Endometrial microvascular endothelial cells (primary cell): ENCODE results near the gene SLC24A2. TPM values are rescaled to one million over a fixed set of nuclear protein-coding genes. Genes with fewer than 3 reads are reported as not detected.
"Not testable (repeated sequence)": the region's sequence is repeated elsewhere in the genome, so short reads cannot be mapped to it uniquely, and the experiment has no call there.

Experiments used
- in situ Hi-C: cut with HindIII; loops from 2 replicates; pipeline ENCODE4 v1.10.0; 2017; ENCODE audit warnings: low sequenced_read_pairs, low pct_unique_long_range_greater_than_20kb; ENCODE audit errors: inconsistent ontology term
- total RNA-seq: library from RNA; depleted of rRNA; stranded (reverse); fragments of >200 nt; gene quantifications from one replicate; pipeline ENCODE4 v1.2.3, GENCODE V29; 2015; ENCODE audit errors: inconsistent ontology term

SLC24A2 gene
- total RNA-seq = not detected

DNA sequence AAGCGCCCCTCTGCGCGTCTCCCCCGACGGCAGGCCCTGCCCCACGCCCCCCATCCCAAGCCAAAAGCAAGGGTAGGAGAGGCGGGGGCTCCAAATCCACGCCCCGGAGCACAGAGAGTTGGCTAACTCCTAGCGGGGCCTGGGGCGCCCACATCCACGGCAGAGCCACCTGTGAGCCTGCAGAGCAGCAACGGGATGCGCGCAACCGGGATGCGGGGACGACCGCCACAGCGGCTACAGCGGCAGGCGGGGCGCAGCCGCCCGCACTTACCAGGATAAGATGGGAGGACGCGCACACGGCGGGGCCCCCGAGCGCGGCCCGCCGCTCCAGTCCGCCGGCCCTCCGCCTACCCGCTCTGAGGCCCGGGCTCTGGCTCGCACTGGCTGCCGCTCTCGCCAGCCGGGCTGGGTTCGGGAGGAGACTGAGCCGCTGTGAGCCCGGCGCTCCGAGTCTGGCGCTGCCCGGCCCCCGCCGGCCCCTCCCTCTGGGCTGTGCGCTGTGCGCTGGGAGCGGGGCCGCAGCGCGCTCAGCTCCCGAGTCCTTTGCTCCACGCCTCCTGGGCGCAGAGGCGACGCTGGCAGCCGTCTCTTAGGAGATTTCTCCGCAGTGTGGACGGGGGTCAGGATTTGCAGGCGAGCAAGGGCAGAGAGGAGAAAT, at the start of gene SLC24A2:
Gene SLC24A2 (minus strand): TSS at position 424 of the 658 bp plus-strand sequence.
- in situ Hi-C loops = no loop called here

DNA sequence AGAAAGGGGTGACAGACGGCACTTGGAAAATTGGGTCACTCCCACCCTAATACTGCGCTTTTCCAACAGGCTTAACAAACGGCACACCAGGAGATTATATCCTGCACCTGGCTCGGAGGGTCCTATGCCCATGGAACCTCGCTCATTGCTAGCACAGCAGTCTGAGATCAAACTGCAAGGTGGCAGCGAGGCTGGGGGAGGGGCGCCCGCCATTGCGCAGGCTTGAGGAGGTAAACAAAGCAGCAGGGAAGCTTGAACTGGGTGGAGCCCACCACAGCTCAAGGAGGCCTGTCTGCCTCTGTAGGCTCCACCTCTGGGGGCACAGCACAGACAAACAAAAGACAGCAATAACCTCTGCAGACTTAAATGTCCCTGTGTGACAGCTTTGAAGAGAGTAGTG, 44.5 kb upstream of the SLC24A2 start:
- in situ Hi-C loops = not testable (repeated sequence)

DNA sequence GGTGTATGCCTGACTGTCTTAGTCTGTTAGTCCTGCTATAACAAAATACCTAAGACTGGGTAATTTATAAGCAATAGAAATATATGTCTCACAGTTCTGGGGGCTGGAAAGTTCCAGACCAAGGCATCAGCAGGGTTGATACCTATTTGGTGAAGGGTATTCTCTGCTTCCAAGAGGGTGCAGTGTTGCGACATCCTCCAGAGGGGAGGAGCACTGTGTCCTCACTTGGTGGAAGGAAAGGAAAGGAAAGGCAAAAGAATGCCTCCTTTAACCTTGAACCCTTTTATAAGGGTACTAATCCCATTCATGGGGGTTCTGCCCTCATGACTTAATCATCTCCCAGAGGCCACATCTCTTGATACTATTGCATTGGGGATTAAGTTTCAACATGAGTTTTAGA, 42.0 kb upstream of the SLC24A2 start:
- in situ Hi-C loops = no loop called here

DNA sequence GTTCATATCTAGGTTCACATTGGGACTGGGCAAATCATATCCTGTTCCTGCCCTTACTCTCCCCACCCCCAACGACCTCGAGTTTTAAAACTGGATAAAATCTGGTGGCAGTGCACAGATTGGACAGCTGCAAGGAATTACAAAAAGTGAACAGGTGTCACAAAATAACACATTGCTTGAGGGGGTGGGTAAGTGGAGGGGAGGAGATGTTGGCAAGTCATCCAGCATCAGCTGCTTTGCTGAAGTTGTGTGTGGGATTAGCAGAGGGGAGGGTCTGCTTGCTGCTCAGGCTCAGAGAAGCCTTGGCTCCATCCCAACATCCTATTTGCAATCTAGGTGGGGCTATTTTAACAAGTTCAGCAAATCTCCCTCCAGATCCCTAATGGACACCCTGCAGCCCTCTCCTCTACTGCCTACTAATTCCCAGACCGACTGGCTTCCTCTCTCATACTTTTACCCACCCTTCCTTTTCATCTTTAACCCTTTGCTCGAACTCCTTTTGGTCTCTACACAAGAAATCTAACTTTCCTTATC, 39.8 kb upstream of the SLC24A2 start:
- in situ Hi-C loops = no loop called here

DNA sequence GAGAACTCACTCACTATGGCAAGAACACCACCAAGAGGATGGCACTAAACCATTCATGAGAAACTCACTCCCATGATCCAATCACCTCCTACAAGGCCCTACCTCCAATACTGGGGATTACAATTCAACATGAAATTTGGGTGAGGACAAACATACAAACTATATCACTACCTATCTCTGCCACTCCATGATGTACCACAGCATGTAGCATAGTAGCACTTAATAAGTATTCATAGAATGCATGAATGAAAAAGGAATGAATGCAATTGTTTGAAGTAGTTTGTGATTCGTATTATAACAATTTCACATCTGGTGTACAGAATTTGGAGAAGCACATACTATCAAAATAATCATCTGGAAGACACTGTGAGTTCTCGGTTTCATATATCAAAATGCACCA, 27.9 kb upstream of the SLC24A2 start:
- in situ Hi-C loops = no loop called here

DNA sequence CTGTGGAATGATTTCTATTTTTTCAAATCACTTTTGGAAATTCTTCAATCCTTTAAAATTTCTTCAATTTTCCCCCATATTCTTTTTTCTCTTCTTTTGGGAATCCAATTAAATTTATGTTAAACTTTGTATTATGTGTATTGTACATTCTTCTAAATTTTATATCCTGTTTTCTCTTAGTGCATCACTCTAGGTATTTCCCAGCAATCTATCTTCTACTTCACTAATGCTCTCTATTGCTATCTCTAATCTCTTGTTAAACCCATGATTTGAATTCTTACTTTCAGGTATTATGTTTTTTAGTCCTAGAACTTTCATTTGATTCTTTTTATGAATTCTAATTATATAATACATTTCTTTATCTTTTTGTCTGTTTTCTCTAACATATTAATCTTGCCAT, 23.4 kb upstream of the SLC24A2 start:
- in situ Hi-C loops = no loop called here

DNA sequence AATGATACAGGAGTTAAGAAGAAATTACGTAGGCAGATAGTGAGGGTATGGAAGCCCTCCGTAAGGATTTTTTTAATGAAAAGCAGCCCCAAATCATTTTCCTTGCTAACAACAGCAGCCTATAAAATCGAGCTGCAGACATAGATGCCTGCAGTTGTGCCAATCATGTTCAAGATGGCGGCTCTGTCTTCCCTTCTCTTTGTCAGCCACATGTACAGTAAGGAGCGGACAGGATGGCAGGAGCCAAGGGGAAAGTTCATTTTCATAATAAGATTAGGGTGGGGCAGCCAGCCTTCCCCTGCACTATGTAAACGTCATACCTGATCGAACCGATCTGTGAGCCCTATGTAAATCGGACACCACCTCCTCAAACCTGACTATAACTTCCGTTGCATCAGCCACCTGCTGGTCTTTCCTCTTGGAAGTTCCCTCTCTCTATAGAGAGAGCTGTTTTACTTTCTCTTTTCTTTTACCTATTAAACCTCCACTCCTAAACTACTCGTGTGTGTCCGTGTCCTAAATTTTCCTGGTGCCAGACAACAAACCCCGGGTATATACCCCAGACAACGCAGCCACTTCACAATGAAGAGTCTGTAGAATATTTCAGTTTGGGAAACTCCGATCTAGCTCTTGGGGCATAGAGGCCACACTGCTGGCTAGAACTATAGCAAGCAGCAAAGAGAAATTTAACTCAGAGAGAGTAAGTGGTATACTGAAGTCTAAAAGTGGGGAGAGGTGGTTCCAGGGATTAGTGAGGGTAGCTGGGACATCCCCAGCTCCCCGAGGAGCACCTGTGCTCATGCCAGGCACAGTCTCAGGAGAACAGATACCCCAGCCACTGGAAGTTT, 20.8 kb upstream of the SLC24A2 start:
- in situ Hi-C loops = no loop called here

DNA sequence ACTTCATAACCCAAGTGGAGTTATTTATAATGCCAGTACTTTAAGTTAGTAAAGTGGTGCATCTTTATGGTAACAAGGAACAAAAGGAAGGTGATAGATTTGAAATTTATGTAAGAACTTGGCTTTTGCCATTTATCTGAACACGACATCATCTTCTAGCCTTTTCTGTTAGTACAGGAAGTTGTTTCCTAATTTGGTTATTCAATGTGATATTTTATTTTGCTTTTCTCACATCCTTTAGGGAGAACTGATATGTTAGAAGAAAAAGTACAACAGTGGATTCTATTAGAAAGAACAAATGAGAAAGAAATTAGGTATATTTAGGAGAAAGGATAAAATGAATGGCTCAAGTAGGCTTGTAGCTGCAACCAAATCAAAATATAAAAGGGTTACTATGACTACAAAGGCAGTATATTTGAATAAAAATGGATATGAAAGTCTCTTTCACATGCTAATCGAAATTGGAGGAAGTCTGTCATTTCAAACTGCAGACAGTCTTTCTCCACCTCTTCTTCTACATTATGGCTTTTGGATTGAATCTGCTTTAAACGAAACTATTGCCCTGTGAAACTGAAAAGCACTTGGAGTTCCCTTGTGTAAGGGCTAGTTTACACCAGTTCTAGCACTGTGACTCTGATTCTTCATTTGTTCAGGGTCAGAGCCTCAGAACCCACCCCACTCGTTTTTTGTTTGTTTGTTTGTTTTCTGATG, 18.5 kb upstream of the SLC24A2 start:
- in situ Hi-C loops = no loop called here

DNA sequence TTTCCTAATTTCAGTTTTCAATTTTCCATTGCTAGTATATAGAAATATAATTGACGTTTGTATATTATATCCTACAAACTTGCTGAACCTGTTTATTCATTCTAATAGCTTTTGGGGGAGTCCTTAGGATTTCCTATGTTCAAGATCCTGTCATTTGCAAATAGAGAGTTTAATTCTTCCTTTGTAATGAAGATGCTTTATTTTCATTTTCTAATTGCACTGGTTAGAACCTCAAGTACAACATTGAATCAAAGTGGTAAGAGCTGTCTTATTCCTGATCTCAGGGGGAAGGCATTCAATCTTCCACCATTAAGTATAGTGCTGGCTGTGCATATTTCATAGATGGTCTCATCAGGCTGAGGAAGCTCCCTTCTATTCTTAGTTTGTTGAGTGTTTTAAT, 15.6 kb upstream of the SLC24A2 start:
- in situ Hi-C loops = no loop called here

DNA sequence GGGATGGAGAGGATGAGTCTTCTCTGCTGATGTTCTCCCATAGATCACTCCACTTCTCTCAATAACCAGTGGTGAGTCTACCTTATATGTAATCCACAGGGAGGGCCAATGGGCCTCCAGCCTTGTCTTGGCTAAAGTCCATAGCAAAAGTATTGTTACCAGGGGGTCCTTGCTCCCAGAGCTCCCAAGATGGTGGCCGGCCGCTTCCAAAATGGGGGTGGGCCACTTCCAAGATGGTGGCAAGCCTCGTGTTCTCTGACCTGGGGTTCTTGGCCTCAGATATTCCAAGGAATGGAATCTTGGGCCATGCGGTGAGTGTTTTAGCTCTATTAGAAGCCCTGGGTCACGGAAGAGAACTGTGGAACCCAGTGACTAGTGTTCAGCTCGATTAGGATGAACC, 12.0 kb upstream of the SLC24A2 start:
- in situ Hi-C loops = no loop called here

DNA sequence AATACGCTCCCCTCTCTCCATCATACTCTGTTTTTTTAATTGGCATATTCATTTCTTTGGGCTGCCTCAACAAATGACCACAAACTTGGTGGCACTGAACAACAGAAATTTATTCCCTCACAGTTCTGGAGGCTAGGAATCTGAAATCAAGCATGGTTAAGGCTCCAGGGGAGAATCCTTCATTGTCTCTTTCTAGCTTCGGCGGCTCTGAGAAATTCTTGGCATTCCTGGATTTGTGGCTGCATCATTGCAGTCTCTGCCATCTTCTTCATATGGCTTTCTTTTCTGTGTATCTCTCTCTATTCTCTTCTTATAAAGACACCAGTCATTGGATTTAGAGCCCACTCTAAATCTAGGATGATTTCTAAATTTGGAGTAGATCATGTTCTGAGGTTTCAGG, 10.9 kb upstream of the SLC24A2 start:
- in situ Hi-C loops = no loop called here

DNA sequence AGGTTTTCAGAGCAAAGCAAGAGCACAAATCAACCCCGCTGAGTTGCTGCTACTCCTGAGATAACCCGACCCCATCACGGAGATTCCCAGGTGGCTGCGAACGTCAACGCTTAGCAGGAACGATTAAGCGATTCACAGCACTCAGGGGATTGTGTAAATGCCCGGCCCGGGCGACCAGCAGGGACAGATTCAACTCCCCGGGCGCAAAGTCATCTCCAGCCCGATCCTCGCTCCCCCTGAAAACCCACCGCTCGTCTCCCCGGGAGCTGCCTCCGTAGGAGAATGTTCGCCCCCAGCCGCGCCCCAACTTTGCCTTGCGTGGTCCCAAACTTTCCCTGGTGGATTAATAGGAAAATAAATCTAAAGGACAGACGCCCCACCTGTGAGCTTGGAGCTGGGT, 685 bp downstream of the SLC24A2 start:
- in situ Hi-C loops = no loop called here

DNA sequence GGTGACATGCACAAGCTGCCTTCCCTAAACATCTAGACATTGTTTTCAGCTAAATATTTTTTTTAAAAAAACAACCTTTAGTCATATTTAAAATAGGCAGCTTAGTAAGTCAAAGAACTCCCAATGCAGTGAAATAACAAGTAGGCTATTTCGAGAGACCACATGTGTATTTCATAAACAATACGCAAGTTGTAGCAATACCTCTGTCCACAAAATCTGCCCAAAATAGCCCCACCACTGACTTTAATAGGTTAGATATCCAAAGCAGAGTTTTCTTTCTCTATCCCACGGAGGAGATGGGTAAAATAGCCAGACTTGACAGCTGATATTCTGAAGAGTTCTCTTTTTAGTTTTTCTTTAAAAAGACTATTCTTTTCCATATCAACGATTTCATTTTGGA, 1.2 kb downstream of the SLC24A2 start:
- in situ Hi-C loops = no loop called here

DNA sequence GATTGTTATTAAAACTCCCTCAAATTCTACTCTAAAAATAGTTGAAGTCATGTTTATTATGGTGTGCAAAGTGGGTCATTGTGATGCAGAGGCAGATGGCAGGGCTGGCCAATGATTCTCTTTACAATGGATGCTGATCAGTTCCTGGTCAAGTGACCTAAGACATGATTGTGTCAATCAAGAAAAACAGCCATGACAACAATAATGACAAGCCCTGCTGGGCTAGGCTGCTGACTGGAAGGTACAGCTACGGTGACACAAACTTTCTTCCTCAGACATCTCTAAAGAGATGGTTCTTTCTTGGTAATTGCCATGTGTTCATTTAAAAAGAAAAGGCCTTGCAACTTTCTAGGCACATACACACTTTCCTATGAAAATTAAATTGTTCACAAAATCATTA, 3.6 kb downstream of the SLC24A2 start:
- in situ Hi-C loops = no loop called here

DNA sequence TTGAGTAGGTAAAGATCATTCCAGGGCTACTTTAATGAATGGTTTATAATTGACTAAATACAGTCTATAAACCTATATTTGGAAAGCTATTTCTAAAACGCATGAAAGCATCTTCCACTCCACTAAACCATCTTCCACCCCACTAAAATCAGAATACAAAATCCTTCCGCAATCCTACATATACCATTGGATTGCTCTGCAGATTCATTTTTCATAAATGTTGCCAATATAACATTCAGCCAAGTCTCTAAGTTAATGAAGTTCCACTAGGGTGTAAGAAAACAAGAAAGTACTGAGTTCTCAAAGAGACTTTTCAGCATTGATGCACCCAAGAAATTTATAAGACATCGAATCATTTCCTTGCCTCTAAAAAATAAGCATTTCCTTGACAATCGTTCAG, 4.7 kb downstream of the SLC24A2 start:
- in situ Hi-C loops = no loop called here

DNA sequence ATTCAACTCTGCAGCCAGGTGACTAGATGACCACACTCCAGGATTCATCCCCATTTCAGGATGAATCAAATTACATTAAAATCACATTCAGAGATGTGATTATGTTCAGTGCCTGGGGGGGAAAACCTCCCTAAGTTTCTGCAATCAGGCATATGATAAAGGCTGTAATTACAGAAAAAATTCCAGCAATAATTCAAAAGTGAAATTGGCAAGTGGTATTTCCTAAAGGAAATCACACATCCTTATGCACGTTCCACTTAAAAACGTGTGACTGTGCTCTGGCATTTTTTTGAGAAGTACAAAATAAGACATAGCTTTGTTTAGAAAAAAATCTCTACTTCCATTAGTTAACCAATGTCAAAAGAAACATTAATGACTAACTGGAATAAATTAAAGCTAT, 5.3 kb downstream of the SLC24A2 start:
- in situ Hi-C loops = no loop called here

DNA sequence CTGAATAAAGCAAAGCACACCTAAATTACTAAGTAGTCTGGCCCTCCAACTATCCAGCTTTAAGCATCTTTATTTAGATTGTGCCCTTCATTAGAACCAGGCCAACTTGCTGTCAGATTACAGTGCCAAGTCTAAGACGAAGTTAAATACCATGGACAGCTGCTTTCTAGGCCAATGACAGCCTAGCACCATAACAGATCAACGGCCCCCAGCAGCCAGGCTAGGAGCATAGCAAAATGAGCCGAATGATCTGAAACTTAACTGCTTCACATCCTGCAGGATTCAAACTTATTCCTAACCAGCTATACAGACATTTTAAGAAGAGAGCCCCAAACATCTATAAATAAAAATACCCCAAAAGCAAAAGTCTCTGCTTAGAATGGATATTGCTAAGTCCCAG, 6.8 kb downstream of the SLC24A2 start:
- in situ Hi-C loops = no loop called here

DNA sequence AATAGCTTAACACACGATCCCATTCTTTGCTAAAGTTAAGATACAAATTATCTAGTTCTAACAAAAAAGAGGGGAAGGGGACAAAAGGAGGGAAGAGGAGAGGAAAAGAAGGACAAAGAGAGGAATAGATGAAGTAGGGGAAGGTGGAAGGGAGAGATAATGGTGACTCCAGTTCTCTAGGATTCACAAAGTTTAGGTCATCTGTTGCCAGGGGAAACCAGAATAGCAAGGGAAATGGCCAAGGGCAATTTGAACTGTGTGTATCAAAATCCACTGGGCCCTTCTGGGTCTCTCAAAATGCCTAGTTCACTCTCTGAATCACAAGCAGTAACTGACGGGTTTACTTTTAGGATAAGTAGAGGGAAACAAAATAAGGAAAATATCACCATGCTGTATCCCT, 7.6 kb downstream of the SLC24A2 start:
- in situ Hi-C loops = no loop called here

DNA sequence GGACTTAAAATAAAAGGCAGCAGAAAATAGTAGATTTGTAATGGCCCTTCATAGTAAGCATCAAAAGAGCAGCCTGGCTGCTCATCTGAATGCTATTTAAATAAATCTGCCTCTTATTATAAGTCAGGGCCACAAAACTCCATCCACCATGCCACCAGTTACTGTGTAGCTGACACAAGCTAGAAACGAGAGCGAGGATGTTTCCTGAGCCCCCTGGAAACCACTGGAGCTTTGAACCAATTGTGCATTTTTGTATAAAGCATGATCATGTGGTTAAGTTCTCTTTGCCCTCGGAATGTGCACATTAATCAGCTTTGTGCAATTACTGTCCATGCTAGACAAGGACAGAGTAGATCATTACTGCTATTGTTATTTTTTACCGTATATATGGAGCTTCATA, 17.4 kb downstream of the SLC24A2 start:
- in situ Hi-C loops = no loop called here

DNA sequence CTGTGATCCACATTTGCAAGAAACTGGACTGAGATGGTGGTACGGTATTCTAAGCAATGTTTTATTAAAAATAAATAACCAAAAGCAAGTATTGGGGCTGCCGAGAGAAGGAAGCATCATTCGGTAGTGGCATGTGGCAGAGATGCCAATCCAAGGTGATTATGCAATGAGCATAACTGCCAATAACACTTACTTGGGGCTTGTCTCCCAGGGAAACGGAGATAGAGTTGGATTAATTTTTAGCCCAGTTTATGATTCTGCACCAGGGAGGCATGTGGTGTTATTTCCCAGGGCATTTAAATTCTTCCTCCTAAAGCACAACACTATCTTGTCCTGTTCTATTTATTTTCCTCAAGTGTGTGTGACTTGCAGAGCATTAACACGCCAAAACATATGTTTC, 17.9 kb downstream of the SLC24A2 start:
- in situ Hi-C loops = no loop called here
